Common myeloid progenitor, CD34-positive (primary cell): ENCODE data around the gene HIVEP2.
A peak's percentile ranks its signal among the peaks of the same experiment; 100 is the strongest.

Experiments used
- CTCF ChIA-PET: fragments of 350-600 bp; sonication (Branson Sonifier 250); formaldehyde crosslinking; loops from one replicate; lab custom pipeline; 2021; ENCODE audit warnings: antibody characterized with exemption; lab: Charles Lee
- POLR2A ChIA-PET: fragments of 350-600 bp; sonication (Branson Sonifier 250); formaldehyde crosslinking; loops from one replicate; lab custom pipeline; 2021; ENCODE audit warnings: antibody characterized with exemption; lab: Charles Lee
- DNase-seq, 3 donors: peaks; one replicate each; pipeline versions ENCODE4 v3.0.0 to v3.0.0-alpha.2; 2013
- H3K27ac ChIP-seq, 2 experiments: 1 replicate in 1 of 2; 2 replicates in 1 of 2; pipeline ENCODE4 v1.7.0; 2013; ENCODE audit warnings: inconsistent platforms in 2 of 2, low read length in 2 of 2, mild to moderate bottlenecking in 2 of 2, low read depth in 1 of 2, moderate library complexity in 1 of 2; ENCODE audit not compliant: severe bottlenecking in 2 of 2, insufficient read depth in 1 of 2, poor library complexity in 1 of 2
- H3K27me3 ChIP-seq, 5 experiments: replicated peaks in 2 of 5; 1 replicate in 3 of 5; 2 replicates in 2 of 5; pipeline versions ENCODE4 v1.6.1 to v1.7.0; 2013; ENCODE audit warnings: low read length in 4 of 5, mild to moderate bottlenecking in 2 of 5, moderate library complexity in 2 of 5, inconsistent platforms in 1 of 5; ENCODE audit not compliant: insufficient read depth in 5 of 5, control insufficient read depth in 4 of 5
- H3K36me3 ChIP-seq, 4 experiments: 1 replicate in 2 of 4; 2 replicates in 2 of 4; pipeline versions ENCODE4 v1.6.1 to v1.7.0; 2013; ENCODE audit warnings: low read length in 3 of 4, control low read depth in 1 of 4, mild to moderate bottlenecking in 1 of 4; ENCODE audit not compliant: control insufficient read depth in 4 of 4, insufficient read depth in 4 of 4
- H3K4me1 ChIP-seq, 4 experiments: 1 replicate in 3 of 4; 2 replicates in 1 of 4; pipeline versions ENCODE4 v1.6.1 to v1.7.1; 2013; ENCODE audit warnings: low read length in 3 of 4, mild to moderate bottlenecking in 3 of 4, control low read depth in 1 of 4, inconsistent platforms in 1 of 4, moderate library complexity in 1 of 4; ENCODE audit not compliant: control insufficient read depth in 4 of 4, insufficient read depth in 4 of 4; ENCODE audit errors: control extremely low read depth in 1 of 4
- H3K4me3 ChIP-seq, 7 experiments: 1 replicate in 4 of 7; 2 replicates in 3 of 7; pipeline versions ENCODE4 v1.5.1 to v1.7.0; 2013; ENCODE audit warnings: mild to moderate bottlenecking in 7 of 7, low read length in 6 of 7, moderate library complexity in 6 of 7, inconsistent platforms in 2 of 7, low read depth in 2 of 7, control low read depth in 1 of 7; ENCODE audit not compliant: insufficient read depth in 4 of 7, control insufficient read depth in 1 of 7; ENCODE audit errors: extremely low read depth in 1 of 7
- H3K9me3 ChIP-seq, 5 experiments: 1 replicate in 4 of 5; 2 replicates in 1 of 5; pipeline versions ENCODE4 v1.6.1 to v1.7.1; 2013; ENCODE audit warnings: low read length in 4 of 5, mild to moderate bottlenecking in 2 of 5, inconsistent platforms in 1 of 5, low read depth in 1 of 5, moderate library complexity in 1 of 5; ENCODE audit not compliant: control insufficient read depth in 4 of 5, insufficient read depth in 2 of 5; ENCODE audit errors: control extremely low read depth in 1 of 5
- WGBS: methylation state at CpG from one replicate; pipeline ENCODE4 v1.1.5; 2013; ENCODE audit not compliant: insufficient coverage; 5-methylcytosine and 5-hydroxymethylcytosine counted together

HIVEP2 gene

DNA sequence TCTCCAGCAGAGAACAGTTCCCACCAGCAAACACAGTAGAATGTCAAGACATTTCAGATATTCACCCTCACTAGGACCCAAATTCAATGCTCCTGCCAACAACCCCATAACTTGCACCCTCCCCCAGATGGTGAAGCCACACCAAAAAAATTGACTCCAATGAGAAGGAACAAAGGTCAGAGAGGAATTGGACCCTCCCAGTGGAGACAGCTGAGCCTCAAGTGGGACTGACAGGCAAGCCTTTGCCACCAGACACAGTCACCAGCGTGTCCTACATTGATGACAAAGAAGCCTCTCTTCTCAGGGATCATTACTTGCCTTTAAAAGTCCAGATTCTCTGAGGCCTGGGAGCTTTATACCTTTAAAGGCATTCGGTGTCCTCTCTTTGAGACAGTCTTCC, 64.8 kb downstream of the HIVEP2 start:
- H3K27ac ChIP-seq, result no peak overlapping the region
- WGBS, result 100% methylated on average over 2 of the region's 2 CpGs
- CTCF ChIA-PET, result no interaction called here

GRCh38 chr6:142879527-142879926, 65.4 kb downstream of the HIVEP2 start:
- Histone ChIP-seq H3K27me3 (no peaks in the 10 kb centered on the region), H3K4me3 (no peak overlapping the region), H3K36me3 (peaks cover 0 to 7% (median 2%) of the 10 kb centered on the region in 4 experiments), H3K4me1 (peaks cover 4 to 13% (median 9%) of the 10 kb centered on the region in 4 experiments), H3K9me3 (peaks cover 0 to 6% (median 0%) of the 10 kb centered on the region in 5 experiments), H3K27ac (no peak overlapping the region)
- 100% methylated on average over 2 of the region's 2 CpGs for WGBS
- CTCF ChIA-PET, result no interaction called here
- POLR2A ChIA-PET, result no interaction called here
- DNase-seq, result no peak

More for the DNA sequence above, 64.8 kb downstream of the HIVEP2 start:
- Histone ChIP-seq H3K4me3 (no peak overlapping the region), H3K27me3 (no peaks in the 10 kb centered on the region), H3K4me1 (peaks cover 9 to 13% (median 11%) of the 10 kb centered on the region in 4 experiments), H3K9me3 (peaks cover 0 to 6% (median 0%) of the 10 kb centered on the region in 5 experiments), H3K36me3 (peaks cover 0 to 7% (median 2%) of the 10 kb centered on the region in 4 experiments)
- POLR2A ChIA-PET, result no interaction called here
- DNase-seq, result no peak

- WGBS, result 100% methylated on average over 4 of the region's 6 CpGs
- Histone ChIP-seq H3K36me3 (peaks cover 0 to 7% (median 2%) of the 10 kb centered on the region in 4 experiments), H3K9me3 (peaks cover 0 to 6% (median 0%) of the 10 kb centered on the region in 5 experiments), H3K4me1 (peaks cover 0 to 11% (median 7%) of the 10 kb centered on the region in 4 experiments), H3K27ac (no peak overlapping the region), H3K4me3 (no peak overlapping the region), H3K27me3 (no peaks in the 10 kb centered on the region)
- no peak for DNase-seq
- ChIA-PET CTCF (no interaction called here), POLR2A (no interaction called here)
Measured at GRCh38 chr6:142879076-142879475, 65.9 kb downstream of the HIVEP2 start.

- no peak for DNase-seq
- H3K27ac ChIP-seq, result no peak overlapping the region
- WGBS, result 97% methylated on average over 3 of the region's 3 CpGs
- peaks cover 0 to 6% (median 0%) of the 10 kb centered on the region in 5 experiments for H3K9me3 ChIP-seq
- ChIA-PET CTCF (interaction anchor here (1.0 kb wide), 1 partner anchor 48 kb away, joined by 3 read pairs; no protein-coding TSS in a partner anchor), POLR2A (no interaction called here)
- H3K27me3 ChIP-seq, result no peaks in the 10 kb centered on the region
- peaks cover 0 to 10% (median 6%) of the 10 kb centered on the region in 4 experiments for H3K4me1 ChIP-seq
- peaks cover 0 to 7% (median 2%) of the 10 kb centered on the region in 4 experiments for H3K36me3 ChIP-seq
- no peak overlapping the region for H3K4me3 ChIP-seq
Measured at GRCh38 chr6:142878407-142878806, 66.6 kb downstream of the HIVEP2 start.

DNA sequence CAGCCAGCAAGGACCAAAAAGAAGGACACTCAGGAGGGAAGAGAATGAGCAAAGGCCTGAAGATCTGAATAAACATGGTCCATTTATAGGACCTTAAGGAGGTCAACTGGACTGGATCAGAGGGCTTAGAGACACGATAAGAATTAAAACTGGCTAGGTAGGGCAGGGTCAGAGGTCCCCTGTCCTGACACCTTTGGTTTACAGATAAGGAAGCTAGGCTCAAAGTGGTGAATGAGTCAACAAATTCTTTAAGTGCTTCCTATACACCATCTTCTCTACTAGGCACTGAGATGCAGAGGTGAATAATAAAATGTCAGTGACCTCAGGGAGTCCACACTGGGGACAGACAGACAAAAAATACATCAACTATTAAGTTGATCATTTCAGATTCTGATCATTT, 70.3 kb downstream of the HIVEP2 start:
- H3K36me3 ChIP-seq, result peaks cover 0 to 7% (median 2%) of the 10 kb centered on the region in 4 experiments
- WGBS, result 9% methylated on average over 1 of the region's 1 CpG
- H3K27me3 ChIP-seq, result no peaks in the 10 kb centered on the region
- ChIA-PET POLR2A (interaction anchor here (0.9 kb wide), 1 partner anchor 10 kb away, joined by 3 read pairs; no protein-coding TSS in a partner anchor), CTCF (interaction anchor here (3.7 kb wide), 1 partner anchor 11 kb away, joined by 9 read pairs; no protein-coding TSS in a partner anchor)
- peak in 2 of 3 donors; percentile 39 to 60 for DNase-seq
- H3K4me1 ChIP-seq, result peaks cover 9 to 20% (median 17%) of the 10 kb centered on the region in 4 experiments
- no peak overlapping the region for H3K27ac ChIP-seq
- H3K9me3 ChIP-seq, result peaks cover 0 to 6% (median 0%) of the 10 kb centered on the region in 5 experiments
- no peak overlapping the region for H3K4me3 ChIP-seq

GRCh38 chr6:142872376-142872775, 72.6 kb downstream of the HIVEP2 start:
- H3K4me3 ChIP-seq, result no peak overlapping the region
- no peak for DNase-seq
- WGBS, result 100% methylated on average over 1 of the region's 3 CpGs
- CTCF ChIA-PET, result interaction anchor here (0.8 to 3.7 kb wide), 10 partner anchors 8 to 74 kb away, joined by 3 to 14 read pairs (median 4); no protein-coding TSS in a partner anchor
- H3K36me3 ChIP-seq, result no peaks in the 10 kb centered on the region
- POLR2A ChIA-PET, result interaction anchor here (0.6 kb wide), 1 partner anchor 12 kb away, joined by 3 read pairs; no protein-coding TSS in a partner anchor
- H3K4me1 ChIP-seq, result peaks cover 19 to 29% (median 26%) of the 10 kb centered on the region in 4 experiments
- no peaks in the 10 kb centered on the region for H3K9me3 ChIP-seq
- no peaks in the 10 kb centered on the region for H3K27me3 ChIP-seq
- H3K27ac ChIP-seq, result no peak overlapping the region

DNA sequence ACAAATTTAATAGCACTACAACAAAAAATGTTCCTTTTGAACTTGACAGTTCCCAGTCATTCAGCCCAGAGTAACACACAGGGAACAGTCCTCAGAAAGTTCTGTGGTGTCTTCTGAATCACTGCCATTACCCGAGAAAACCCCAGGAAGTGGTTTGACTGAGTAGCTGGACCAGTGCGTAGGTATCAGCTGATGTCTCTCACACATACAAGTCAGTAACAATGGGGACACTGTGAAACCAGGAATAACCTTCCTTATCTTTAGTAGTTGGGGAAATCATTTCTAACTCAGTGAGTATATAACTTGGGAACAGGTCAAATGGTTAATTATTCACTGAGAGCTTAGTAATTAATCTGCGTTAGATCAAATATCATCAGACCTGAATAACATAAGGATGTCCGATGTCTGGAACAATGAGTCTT, 73.1 kb downstream of the HIVEP2 start:
- CTCF ChIA-PET, result interaction anchor here (0.8 to 3.7 kb wide), 10 partner anchors 8 to 75 kb away, joined by 3 to 14 read pairs (median 4); no protein-coding TSS in a partner anchor
- Histone ChIP-seq H3K27me3 (no peaks in the 10 kb centered on the region), H3K9me3 (no peaks in the 10 kb centered on the region), H3K36me3 (no peaks in the 10 kb centered on the region), H3K4me3 (no peak overlapping the region), H3K4me1 (peaks cover 24 to 32% (median 28%) of the 10 kb centered on the region in 4 experiments), H3K27ac (no peak overlapping the region)
- DNase-seq, result peak; percentile 56 to 86 (median 83)
- WGBS, result no CpG with 5 or more reads among the region's 4 CpGs
- POLR2A ChIA-PET, result interaction anchor here (0.6 kb wide), 1 partner anchor 11 kb away, joined by 3 read pairs; no protein-coding TSS in a partner anchor
